T-helper 1 cell treated with Interleukin-12 subunit alpha and Interleukin-12 subunit beta and Interleukin-4 antibody, amounts not matched to agents 30 ng/mL and 1 ng/mL, for 36 hours (primary cell): ENCODE measurements around the gene LIMS1. TPM values are rescaled to one million over a fixed set of nuclear protein-coding genes. Genes with fewer than 3 reads are reported as not detected.
"Not testable (repeated sequence)": the region's sequence is repeated elsewhere in the genome, so short reads cannot be mapped to it uniquely, and the experiment has no call there.

Experiments used
- intact Hi-C: fragments of 100-400 bp; cut with micrococcal nuclease; formaldehyde crosslinking; loops from one replicate; pipeline ENCODE4 v1.15.1; 2024
- total RNA-seq: library from RNA; stranded (reverse); gene quantifications from 2 replicates; pipeline ENCODE4 v1.2.3, GENCODE V29; 2022

Gene LIMS1
- total RNA-seq, 1 donor from 2014 or later = 82.2 TPM

DNA sequence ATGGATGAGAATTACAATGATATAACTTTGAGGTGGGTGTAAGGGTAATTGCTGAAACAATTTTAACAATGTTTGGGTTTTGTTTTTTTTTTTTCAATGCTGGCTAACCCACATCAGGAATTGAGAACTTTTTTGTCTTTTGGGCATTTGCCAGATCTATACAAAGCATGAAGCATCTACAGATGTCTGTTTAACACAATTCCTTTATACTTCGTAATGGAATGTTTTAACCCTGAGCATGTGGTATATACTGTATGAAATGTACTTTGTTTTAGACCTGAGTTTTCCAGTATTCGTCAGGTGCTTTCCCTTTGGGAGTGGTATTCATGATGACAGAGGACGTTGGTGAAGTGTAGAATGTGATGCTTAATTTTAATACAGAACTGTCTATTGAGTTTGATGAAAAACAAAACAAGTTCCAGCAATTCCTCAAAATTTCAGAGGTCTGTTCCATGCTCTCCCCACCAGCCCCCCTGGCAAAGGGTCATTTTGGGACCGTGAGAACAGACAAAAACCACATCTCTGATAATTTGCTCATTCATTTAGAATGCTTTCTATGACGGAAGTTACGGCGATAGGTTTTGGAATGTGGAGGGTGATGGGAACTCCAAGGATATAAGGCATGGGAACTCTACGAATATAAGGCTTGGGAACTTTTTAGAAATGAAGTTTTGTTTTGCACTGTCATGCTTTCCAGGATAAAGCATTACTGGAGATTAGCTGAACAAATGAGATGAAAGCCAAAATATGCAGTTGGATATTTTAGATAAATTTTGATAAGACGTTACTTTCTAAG is 14.1 kb downstream of the LIMS1 start:
- intact Hi-C loops = no loop called here

DNA sequence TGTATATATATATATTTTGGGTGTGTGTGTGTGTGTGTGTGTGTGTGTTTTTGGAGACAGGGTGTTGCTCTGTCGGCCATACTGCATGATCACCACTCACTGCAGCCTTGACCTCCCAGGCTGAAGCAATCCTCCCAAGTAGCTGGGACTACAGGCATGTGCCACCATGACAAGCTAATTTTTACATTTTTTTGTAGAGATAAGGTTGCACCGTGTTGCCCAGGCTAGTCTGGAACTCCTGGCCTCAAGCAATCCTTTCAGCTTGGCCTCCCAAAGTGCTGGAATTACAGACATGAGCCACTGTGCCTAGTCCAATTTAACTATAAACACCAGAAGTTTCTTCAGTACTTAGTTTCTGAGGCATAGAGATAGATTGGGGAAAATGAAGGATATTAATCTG is 18.3 kb downstream of the LIMS1 start:
- intact Hi-C loops = no loop called here

DNA sequence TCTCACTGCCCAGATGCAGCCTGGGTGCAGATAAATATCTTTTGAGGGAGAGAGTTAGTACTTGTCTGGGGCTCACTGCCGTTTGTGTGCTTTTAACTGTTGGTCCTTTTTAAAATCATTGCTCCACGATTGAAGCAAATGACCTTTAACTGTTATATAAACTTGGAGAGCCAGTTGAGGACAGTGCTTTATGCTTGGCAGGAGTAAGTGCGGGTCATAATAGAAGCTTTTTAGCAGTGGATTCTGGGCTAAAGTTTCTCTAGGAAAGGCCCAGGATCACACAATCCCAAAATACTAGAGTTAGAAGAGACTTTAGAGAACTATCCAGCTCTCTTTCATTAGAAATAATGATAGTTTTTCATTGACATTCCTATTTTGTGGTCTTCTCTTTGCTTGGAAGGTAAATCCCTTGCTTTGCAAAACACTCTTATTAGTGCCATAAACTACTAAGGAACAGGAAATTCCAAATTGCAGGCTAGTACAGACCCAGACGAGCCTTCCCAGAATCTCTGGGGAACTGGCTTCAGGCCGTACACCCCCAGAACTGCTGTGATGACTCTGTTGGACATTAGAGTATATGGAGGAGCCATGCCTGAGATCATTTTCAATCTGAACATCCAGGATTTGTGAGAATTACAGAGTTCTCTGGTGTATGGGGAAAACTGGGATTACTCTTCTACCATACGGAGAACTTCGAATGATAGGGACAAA is 19.1 kb downstream of the LIMS1 start:
- intact Hi-C loops = no loop called here

DNA sequence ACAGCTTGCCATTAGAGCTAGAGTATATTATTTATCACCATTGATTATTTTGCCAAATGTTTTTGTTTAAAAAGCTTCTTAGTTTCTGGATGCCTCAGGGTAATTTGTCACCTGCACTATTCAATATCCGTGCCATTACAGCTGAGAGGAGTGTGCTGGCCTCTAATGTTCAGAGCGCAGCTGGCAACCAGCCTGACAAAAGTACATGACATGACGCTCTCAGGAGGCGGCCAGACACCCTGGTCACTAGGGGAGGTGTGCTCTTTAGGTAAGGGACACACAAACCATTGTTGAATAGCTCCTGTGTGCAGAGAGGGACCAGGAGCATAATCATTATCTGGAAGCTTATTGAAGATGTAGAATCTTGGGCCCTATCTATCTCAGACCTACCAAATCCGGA is 20.3 kb downstream of the LIMS1 start:
- intact Hi-C loops = no loop called here

DNA sequence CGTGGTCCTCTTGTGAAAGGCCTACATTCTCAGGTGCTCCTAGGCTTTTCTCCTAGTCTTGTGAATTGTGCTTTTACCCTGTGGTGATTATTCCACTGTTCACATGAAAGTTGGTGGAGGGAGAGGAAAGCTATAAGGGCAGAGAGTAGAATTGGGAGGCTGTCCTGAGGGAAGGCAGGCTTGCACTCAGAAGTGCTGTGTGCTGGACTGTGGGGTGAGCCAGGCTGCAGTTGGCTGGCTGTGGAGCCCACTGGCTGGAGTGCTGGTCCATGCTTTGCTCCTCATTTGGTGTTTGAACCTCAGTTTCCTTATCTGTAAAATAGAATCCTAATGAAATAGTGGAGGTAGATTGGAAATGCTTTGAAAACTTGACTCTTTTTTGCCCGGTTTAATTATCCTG is 21.3 kb downstream of the LIMS1 start:
- intact Hi-C loops = no loop called here

DNA sequence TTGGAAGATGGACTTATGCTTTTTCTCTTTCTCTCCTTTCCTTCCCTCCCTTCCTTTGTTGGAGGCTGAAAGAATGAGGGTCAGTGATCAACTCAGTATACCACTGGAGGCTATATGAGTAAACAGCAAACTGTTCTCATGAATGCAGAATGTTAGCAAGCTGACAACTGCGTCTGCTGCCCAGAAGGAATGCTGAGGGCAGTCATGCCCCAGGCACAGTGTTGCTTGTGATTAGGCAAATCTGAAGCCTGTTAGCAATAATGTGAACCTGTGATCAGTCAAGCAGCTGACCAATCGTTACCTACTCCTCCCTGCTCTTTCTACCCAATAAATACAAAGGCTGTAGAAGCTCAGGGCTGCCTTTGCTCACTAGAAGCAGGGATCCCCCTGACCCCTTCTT is 22.3 kb downstream of the LIMS1 start:
- intact Hi-C loops = not testable (repeated sequence)

DNA sequence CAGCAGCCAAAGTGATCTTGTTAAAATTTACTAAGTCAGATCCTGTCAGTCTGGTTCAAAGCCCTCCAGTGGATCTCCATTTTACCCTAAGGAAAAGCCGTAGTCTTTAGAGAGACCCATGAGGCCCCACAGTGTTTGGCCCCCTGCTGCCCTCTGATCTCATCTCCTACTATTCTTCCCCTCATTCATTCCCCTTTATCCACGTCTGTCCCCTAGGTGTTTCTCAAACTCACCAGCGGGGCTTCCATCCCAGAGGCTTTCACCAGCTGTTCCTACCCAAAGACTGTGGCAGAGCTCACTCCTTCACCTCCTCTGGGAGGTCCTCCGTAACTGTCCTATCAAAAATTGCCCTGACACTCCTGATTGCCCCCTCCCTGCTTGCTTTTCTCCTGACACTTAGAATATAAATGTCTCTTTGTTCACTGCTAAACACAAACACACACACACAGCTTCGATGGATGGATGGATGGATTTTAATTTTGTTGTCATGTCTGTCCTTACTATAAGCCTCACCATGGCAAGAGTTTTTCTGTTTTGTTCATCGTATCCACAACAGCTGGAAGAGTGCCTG is 26.1 kb downstream of the LIMS1 start:
- intact Hi-C loops = no loop called here

DNA sequence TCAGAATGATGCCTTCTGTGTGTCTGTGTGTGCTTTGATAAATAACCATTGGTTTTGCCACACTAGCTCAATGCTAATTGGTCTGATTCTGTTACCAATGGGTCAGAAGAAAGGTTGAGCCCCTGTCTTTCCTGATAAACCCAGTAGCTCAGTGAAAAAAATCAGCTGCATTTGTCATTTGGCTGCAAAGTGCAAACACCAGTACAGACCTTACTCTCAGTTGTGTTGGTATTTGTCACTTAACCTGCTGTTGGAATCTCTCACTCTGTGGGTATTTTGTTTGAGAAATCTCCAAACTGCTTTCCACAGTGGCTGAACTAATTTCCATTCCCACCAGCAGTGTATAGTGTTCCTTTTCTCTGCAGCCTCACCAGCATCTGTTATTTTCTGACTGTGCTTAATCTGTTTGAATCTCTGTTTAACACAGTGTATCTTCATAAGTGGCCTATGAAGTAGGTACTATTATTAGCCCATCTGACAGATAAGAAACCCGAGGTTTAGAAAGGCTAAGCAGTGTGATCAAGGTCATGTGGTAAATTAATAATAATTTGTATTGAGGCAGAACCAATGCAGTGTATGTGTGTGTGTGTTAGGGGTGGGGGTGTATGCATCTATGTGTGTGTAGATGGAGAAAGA is 26.7 kb downstream of the LIMS1 start:
- intact Hi-C loops = no loop called here

DNA sequence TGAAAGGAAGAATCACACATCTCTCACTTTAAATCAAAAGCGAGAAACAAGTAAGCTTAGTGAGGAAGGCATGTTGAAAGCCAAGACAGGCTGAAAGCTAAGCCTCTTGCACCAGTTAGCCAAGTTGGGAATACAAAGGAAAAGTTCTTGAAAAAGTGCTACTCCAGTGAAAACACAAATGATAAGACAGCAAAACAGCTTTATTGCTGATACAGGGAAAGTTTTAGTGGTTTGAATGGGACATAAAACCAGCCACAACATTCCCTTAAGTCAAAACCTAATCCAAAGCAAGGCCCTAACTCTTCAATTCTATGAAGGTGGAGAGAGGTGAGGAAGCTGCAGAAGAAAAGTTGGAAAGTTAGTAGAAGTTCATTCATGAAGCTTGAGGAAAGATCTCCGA is 28.0 kb downstream of the LIMS1 start:
- intact Hi-C loops = no loop called here

DNA sequence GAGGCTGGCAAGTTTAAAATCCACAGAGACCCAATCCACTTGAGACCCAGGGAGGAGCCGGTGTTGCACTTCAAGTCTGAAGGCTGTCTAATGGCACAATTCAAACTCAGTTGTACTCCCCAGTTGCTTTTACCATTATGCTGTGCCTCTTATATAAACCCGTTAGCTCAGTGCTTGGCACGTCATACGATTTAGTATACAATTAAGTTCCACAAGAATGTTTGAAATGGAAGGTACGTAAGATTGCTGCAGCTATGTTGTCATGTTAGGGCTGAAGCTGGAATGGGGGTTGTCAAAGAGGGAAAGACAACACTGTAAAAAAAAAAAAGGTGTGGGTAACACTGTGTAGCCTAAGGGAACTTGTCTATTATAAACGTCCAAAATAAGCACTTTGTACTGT is 30.2 kb downstream of the LIMS1 start:
- intact Hi-C loops = no loop called here

DNA sequence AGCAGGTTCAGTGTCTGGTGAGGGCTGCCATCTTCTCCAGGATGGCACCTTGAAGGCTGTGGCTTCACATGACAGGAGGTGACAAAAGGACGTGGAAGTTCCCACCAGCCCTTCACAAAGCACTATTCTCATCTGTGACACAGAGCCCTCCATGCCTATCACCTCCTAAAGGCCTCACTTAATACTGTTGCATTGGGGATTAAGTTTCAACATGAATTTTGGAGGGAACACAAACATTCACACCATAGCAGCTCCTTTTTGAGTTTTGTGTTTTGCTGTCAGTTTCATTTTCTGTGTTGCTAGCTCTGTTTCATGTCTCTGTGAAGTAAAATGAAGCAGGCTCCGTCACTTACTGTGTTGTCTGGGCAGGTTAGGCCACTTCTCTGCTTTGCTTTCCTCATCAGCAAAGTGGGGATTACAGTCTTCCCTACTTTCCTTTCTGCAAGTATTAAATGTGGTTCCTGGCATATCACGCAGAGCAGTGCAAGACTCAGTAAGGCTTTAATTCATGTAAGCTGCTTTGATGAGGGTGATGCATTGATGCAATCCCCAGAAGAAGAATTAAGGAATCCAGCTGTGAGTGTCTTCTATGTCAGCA is 31.6 kb downstream of the LIMS1 start:
- intact Hi-C loops = no loop called here

DNA sequence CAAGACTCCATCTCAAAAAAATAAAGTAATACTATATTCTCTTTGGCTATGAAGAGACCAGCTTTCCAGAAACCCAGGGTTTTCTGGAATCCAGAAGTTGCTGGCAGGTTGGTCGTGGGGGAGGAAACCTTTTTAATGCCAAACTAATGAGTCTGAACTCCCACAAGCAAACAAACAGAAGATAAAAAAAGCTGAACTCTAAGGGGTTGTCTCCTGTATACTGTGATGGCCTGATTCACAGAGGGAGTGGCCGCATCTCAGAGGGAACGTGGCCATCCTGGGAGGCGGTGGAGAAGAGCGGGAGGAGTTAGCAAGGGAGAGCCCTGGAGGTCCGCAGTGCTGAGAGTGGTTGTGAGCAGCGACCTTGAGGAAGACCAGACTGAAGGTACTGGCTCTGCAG is 36.1 kb downstream of the LIMS1 start:
- intact Hi-C loops = no loop called here

DNA sequence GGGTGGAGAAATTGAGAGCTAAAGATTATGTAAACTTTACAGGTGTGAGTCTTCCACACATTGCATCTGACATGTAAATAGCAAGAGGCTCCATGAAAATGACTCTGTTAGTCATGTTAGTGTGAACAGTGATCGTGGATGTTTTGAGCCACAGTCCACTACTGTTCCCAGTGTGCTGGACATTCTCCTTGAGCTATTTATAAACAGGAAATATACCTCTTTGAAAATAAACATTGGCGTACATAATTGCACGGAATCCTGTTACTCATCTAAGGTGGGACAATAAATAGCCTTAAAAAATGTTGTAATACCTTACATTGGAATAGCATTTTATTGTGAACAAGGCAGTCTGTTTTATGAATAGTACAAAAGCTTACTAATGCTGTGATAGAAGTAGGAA is 37.0 kb downstream of the LIMS1 start:
- intact Hi-C loops = no loop called here

DNA sequence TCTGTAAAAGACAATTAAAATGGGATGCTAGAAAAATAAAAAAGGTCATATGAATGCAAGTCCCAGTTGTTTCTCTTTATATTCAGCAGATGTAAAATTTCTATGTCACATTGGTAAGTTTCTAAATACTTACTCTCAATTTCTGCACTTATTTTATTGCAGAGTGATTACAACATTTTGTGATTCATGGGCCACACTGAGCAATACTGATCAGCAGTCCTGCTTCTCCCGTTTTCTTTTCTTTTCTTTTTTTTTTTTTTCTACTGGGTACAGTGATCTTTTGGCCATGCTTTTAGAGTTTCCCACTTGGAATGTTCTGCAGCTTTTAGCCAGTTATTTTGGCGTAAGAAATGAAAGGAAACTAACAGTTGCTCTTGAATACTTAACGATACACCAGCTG is 38.8 kb downstream of the LIMS1 start:
- intact Hi-C loops = no loop called here

DNA sequence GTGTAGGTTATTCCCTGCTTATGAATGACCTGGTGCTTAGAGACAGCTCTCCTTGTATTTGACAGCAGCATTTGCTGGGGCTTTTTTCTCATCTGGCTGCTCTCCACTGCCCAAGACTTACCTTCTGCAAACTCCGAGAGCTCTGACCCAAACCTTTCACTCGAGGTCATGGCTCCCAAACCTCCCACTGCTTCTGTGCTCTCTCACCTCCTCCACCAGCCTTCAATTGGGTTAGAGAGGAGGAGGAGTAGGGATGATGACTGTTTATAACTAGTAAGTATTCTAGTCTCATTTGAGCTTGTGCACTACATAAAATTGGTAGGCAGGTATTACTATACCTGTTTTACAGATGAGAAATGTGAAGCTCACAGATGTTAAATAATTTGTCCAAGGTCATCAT is 40.1 kb downstream of the LIMS1 start:
- intact Hi-C loops = no loop called here

DNA sequence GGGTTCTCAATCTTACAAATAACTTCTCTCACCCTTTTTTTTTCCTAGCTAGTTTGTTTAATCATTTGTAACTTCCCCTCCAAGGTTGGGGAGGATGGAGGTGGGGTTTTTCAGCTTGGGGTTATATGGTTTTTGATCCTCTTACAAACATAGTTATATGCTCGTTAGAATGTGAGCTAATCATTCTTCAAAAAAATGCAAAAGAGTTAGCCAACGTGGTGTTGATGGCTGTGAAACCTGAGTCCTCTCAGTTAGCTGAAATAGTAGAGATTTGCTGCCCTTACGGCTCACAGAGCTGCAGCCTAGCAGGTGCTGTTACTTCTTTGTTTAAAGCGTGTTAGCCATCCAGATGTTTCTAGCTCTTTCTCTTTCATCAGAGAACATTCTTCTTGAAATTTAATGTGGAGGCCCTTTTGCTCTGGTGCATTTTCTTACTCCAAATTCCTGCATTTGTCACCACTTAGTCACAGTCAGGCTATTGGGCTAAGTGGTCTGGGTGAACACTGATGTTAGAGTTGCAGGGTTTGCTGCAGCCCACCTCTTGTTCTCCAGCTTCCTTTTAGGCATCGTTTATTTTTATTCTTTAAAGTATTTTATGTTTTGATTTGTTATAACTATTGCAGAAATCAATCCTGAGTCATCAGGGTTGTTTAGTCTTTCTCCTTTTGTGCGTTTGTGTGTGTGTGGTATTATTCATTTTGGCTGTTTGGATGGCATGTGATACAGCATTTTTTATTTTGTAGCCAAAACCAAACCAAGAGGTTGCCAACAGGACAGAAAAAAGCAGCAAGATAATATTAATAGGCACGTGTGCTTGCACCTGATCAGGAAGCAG is 41.1 kb downstream of the LIMS1 start:
- intact Hi-C loops = no loop called here

DNA sequence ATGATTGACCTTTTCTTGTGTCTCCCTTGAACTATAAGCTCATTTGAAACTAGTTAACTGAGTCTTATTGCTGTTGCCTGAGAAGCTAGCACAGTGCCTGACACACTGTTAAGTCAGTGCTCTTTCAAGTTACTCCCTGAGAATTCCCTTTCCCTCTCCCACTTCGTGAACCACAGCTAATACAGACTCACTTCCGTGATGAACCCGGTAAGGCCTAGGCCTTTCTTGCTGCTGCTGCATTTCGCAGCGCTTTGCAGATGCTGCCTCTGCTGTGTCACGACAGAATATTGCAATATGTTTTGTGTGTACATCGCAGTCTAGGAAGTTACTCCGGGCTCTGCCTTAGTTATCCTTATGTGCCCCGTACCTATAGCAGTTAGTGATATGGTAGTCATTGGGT is 42.8 kb downstream of the LIMS1 start:
- intact Hi-C loops = no loop called here

DNA sequence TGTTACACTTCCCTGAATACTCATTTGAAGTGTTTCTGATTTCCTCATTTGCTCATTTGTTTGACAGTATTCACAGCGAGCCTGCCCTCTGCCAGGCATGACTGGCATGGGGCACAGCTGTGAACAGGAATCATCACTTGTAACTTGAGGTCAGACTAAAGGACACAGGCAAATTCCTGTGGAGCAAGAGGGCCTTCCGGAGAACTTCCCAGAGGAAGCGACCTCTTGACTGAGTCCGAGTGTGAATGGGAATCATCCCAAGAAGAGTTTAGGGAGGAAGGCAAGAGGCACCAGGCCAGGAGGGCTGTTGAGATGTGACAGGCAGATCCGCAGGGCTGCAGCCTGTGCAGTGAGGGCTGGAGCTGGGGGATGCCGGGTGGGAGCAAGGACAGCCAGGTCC is 45.4 kb downstream of the LIMS1 start:
- intact Hi-C loops = loop anchor here (5.0 to 10.0 kb wide), 4 partner anchors 92 to 1005 kb away; no protein-coding TSS in a partner anchor

DNA sequence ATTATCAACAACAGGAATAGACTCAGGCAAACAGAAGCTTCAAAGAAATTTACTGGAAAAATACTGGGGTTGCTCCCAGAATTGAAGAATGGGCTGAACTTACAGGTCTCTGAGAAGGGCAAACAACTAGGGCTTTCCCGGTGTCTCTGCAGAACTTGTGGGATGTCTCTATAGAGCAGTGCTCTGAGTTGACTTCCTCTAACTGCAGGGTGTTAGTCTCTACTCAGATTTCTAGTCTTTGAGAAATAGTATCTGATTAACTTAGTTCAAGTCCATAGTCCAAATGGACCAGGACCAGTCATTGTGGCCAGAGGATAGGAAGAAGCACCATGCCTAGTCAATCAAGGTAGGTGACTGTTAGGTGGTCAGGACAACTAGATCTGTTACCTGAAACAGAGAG is 45.8 kb downstream of the LIMS1 start:
- intact Hi-C loops = loop anchor here (5.0 to 10.0 kb wide), 4 partner anchors 93 to 1005 kb away; no protein-coding TSS in a partner anchor

DNA sequence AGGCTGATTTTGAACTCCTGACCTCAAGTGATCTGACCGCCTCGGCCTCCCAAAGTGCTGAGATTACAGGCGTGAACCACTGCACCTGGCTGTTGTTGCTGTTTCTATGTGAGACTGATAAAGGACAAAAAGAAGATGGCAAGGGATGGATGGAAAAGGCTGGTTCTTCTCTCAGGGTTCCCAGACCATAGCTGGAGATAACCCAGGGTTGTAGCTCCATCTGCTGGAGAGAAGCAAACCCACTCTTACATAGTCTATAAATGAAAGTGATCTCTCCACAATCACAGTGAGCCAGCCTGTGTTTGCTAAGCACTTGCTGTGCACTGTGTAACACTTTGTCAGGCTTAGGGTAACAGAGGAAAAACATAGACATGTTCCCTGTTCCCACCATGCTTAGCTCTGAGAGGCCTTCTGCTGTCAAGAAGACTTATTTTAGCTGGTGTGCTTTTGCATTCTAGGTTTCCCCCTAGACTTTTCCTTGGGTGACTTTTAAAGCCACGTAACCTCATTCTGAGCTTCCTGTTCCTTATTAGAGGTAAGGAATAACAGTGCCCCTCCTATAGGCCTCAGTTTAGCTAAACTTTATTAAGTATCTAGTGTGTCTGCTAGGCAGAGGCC is 49.7 kb downstream of the LIMS1 start:
- intact Hi-C loops = loop anchor here (1.0 to 10.0 kb wide), 10 partner anchors 49 to 1009 kb away; partner anchors contain the start of gene GCC2
